ENCODE data around the gene RPLP2.

Gene RPLP2

DNA sequence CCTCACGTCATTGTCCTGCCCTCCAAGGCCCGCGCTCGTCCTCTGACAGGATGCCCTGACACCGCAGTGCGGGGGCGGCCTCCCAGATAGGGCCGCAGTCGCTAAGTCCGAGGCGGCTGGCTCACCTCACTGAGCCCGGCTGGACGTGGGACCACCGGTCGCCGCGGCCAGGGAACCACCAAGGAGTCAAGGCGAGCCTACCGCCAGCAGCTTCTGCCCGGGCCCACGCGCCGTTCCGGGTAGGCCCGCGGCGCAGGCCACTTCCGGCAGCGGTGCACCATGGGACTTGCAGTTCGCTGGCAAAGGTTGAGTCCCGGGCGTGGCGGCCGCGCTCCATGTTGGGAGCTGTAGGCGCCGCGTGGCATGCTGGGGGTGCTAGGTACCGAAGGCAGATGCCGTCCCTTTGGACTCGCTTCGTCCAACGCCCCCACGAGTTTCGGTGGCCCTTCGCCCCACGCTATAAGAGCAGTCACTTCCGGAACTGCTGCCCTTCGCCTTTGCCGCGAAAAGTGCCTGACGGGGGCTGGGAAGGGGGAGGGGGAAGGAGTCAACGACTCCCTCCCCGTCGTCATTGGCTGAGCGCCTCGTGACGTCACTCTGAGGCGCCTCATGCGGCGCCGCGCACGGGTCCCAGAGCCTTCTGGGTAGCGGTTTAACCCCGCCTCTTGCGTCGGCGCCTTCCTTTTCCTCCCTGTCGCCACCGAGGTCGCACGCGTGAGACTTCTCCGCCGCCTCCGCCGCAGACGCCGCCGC is at the start of gene RPLP2:
Gene RPLP2, plus strand, starts transcription at position 681 of the 753 bp plus-strand sequence. CDS start 268 bp downstream, outside the sequence.
- peak; percentile 86 for DNase-seq

DNA sequence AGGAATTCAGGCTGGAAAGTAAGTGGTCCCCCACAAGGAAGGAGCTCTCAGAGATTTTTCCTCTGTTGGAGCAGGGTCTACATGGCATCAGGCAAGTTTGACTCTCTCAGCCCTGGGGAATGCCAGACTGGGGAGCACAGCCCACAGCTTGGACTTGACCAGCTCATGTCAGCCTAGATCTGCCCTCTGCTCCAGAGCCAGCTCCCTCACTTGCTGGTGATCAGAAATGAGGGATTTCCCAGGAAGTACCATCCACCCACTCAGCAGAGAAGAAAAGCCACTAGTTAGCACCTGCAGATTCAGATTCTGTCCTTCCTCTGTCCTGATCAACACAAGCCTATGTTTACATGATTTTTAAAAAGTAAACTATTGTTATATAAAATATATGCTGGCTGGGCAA is 49.5 kb upstream of the RPLP2 start:
- DNase-seq: no peak

DNA sequence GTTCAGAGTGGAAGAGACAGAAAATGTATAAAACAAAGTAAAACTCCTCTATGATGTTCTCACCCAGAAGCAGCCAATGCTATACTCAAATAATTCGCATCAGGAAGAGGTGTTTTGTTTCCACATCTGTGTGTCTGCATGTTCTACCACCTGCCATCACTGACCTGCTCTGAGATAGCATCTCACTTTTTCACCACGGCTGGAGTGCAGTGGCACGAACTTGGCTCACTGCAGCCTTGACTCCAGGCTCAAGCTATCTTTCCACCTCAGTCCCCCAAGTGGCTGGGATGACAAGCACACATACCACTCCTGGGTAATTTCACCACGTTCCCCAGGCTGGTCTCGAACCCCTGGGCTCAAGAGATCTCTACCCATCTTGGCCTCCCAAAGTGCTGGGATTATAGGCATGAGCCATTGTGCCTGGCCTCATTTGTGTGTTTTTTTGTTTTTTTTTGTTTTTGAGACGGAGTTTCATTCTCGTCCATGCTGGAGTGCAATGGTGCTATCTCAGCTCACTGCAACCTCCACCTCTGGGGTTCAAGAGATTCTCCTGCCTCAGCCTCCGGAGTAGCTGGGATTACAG is 48.1 kb upstream of the RPLP2 start:
- no peak for DNase-seq

DNA sequence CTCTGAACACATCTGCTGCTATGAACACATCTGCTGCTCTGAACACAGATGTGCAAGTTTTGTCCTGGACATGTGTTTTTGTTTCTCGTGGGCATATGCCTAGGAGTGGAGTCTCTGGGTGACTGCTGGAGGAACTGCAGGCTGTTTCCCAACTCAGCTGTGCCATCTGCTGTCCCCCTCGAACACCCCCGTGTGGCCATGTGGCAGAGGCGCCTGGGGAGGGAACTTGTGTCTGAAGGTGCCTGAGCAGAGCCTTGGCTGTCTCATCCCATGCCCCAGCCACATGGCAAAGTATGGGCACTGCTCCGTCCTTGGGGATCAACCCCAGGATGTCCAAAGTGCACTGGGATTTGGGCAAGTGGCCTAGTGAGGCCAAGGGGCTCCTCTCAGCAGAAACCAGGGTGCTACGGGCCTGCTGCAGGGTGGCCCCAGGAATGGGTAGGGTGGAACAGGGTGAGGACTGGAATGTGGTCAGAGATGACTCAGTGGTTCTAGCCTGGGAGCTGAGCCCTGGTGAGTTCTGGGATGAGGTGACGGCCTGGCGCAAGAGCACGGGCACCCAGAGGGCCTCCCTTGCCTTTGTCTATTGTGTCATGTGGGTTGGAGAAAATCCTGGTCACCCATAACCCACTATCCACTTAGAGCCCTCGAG is 47.2 kb upstream of the RPLP2 start:
- peak; percentile 79 for DNase-seq

DNA sequence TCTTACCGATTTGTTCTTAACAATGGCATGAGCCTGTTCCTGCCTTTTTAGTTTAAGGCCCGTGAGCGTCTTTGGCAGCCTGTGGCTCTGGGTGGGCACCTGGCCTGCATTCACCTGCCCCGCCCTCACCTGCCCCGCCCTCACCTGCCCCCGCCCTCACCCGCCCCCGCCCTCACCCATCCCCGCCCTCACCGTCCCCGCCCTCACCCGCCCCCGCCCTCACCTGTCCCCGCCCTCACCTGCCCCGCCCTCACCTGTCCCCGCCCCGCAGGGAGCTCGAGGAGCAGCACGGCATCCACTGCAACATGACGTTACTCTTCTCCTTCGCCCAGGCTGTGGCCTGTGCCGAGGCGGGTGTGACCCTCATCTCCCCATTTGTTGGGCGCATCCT is 46.7 kb upstream of the RPLP2 start:
- no peak for DNase-seq

DNA sequence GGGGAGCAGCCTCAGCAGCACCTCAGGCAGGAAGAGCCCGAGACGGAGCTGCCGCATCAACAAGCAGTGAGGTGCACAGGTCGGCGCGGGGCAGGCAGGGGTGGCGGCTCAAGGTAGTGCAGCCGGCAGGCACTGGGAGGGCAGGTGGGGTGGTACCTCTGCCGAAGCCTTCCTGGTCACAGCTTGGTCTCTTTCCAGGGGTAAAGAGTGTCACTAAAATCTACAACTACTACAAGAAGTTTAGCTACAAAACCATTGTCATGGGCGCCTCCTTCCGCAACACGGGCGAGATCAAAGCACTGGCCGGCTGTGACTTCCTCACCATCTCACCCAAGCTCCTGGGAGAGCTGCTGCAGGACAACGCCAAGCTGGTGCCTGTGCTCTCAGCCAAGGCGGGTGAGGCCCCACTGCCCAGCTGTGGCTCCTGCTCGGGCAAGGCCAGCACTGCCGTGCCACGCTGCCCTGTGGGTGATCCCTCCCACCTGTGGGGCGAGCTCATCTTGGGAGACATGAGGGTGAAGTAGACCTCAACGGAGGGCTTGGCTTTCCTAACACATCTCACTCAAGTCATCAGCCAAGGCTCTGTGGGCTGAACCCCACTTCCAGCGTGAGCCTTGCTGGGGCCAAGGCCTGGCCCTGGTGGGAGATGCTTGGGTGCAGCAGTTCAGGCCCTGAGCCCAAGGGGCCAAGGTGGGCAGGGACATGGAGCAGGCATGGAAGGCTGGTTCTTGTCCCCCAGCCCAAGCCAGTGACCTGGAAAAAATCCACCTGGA is 46.0 kb upstream of the RPLP2 start:
- DNase-seq: no peak

DNA sequence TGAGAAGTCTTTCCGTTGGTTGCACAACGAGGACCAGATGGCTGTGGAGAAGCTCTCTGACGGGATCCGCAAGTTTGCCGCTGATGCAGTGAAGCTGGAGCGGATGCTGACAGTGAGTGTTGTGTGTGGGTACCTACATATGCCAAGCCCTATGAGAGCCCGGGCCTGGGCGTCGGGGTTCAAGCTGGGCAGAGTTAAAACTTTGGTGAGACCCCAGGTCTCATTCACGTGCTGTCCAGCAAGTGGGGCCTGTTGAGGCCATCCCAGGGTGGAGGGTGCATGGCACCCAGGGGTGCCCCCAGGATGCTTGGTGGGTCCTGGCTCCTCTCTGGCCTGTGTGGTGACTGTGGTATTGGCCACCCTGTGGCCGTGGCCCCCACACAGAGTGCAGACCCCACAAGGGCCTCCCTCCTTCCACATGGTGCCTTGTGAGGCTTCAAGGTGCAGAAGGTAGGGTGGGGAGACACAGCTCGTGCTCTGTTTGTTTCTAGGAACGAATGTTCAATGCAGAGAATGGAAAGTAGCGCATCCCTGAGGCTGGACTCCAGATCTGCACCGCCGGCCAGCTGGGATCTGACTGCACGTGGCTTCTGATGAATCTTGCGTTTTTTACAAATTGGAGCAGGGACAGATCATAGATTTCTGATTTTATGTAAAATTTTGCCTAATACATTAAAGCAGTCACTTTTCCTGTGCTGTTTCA is 45.3 kb upstream of the RPLP2 start:
- peak; percentile 28 for DNase-seq

DNA sequence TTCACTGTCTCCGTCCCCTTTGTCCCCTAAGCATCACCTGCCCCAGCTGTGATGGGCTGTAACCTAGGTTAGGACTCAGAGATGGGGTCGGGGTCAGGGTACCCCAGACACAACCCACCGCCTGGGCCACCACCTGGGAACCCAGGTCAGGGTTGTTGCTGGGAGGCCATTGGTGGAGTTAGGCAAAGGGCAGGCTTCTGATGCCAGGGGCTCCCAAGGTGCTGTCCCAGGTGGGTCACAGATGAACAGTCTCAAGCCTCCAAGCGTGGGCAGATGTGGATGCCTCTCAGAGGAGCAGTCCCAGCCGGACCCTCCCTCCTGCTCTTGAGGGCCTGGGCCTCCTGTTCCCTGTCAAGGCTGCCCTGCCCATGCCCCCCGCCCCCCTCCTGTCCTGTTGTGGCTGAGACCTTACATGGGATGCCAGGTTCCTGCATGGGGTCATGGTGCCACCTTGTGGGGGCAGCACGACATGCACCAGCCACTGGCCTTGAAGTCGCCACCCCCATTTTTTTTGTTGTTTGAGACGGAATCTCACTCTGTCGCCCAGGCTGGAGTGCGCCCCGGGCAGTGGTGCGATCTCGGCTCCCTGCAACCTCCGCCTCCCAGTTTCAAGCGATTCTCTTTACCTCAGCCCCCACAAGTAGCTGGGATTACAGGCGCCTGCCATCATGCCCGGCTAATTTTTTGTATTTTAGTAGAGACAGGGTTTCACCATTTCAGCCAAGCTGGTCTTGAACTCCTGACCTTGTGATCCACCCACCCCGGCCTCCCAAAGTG is 44.6 kb upstream of the RPLP2 start:
- DNase-seq: peak; percentile 29

DNA sequence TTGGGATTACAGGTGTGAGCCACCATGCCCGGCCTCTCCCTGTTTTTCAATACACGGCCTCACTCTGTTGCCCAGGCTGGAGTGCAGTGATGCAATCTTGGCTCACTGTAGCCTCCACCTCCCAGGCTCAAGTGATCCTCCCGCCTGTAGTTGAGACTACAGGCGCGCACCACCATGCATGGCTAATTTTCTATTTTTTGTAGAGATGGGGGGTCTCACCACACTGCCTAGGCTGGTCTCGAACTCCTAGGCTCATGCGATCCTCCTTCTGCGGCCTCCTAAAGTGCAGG is 44.0 kb upstream of the RPLP2 start:
- DNase-seq: no peak

DNA sequence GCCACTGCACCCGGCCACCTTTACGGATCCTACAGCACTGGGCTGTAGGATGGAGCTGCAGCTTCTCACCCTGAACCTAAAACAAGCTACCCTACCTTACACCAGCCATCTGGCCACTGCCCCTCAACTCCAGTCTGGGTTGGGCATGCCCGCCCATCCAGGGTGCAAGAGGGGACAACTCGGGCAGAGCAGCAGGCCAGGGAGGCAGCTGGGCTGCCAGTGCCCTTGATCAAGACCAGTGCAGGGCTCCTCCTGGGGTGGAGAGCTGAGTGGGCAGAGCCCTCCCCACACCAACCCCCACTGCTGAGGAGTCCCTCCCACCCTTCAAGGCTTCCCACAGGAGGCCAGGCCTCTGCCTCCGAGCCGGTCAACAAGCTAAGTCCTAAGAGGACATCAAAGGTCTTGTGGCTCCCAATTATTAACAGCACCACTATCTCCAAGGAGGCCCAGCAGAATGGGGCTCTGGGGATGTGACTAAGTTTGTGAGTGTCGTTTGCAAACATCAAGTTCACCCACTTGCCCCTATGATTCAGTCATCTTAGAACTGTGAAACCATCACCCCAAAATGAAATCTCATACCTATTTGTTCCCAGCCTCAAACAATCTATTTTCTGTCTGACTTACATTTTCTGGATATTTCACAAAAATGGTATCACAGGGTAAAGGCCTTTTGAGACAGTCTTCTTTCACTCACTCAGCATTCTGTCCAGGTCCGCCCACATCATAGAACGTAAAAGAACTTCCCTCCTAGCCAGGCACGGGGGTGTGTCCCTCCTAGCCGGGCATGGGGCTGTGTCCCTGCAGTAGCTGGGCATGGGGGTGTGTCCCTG is 43.4 kb upstream of the RPLP2 start:
- no peak for DNase-seq

DNA sequence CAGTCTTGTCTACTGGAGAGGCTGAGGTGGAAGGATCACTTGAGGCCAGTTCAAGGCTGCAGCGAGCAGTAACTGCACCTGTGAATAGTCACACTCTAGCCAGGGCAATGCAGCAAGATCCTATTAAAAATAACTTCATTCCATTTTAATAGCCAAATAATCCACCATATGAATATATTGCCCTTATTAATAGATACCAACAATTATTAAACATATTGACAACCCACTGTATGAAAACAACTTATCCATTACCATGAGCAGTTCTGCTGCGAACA is 42.9 kb upstream of the RPLP2 start:
- DNase-seq: no peak

DNA sequence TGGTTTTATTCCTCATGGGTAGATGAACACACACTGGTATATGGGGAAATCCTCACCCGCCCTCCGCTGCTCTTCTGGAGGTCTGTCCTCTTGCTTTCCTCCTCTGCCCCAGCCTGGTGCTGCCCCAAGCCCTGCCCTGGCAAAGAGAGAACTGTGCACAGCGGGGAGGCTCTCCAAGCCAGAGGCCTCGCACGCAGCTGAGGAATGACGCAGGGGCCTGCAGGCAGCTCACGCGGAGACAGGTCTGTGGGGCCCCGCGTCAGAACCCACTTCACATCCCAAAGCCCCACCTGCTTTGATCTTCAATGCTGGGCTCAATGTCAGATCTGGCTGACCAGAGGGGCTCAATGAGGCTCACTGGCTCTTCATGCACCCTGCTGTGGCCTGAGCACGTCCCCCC is 42.5 kb upstream of the RPLP2 start:
- DNase-seq: no peak

DNA sequence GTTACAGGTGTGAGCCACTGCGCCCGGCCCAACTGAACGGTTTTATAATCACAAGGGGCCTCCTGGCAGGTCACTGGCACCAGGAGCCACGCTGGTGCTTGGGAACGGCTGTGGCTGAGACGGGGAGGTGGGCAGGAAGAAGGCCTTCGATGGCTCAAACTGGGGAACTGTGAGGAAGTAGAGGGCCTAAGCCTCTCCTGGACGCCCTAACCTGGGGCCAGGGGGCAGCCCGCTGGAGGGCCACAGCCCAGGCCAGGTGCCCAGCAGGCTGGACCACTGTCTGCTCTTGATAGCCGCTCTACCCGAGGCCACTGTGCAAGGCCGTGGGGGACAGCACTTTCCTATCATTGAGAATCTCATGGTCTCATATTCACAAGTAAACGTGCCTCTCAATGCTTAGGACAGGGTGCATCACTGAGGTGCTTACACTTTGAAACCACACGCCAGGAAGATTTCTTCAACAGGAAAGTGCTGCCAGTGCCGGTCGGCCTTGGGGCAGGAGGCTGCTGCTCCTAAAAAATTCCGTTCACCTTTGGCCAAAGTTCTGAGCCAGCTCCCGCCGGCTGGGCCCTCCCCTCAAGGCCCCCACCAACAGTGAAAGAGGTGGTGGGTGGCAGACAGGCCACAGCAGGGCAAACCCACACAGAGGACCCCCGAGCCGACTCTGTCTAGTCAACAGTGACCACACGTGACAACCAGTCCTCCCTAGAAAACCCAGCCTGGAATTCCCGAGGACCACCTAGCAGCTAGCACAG is 39.7 kb upstream of the RPLP2 start:
- DNase-seq: no peak

DNA sequence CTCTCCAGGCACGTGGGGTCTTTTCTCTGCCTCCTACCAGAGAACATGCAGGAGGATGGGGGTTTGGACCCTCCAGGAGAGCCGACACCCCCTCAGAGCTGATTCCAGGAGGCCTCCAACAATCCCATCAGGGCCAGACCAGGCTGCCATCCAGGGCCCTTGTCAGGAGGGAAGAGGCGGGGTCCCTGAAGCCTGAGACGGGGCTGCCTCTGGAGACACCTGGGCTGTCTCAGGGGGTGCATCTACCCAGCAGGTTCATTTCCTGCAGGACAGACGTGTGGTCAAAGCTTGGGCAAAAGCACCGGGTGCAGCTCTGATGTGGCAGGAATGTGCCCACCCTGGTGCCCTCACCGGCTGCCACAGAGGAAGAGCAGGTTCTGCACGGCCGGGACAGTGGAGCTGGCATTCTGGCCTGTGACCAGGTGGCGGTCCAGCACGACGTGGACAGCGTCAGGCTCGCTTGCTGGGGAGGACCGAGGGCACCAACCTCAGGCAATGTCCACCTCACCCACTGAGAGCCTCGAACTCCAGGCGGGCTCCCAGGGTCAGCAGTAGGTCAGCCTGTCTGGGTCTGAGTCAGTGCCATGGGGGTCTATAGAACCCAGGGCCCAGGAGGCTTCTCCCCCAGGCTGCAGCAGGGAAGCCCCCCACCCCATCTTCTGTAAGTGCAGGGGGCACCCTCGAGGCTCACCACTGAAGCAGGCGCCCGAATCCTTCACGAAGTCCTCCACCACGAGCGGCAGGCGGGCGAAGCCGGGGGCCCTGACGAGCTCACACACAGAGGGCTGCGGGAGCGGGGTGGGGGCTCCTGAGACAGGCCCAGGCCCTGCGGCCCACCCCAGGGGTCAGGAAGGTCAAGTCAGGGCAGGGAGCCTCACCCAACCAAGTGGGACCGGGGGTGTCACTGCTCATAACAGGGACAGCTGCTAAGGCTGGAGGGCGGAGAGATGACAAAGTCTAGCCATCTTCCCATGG is 38.8 kb upstream of the RPLP2 start:
- DNase-seq: no peak

DNA sequence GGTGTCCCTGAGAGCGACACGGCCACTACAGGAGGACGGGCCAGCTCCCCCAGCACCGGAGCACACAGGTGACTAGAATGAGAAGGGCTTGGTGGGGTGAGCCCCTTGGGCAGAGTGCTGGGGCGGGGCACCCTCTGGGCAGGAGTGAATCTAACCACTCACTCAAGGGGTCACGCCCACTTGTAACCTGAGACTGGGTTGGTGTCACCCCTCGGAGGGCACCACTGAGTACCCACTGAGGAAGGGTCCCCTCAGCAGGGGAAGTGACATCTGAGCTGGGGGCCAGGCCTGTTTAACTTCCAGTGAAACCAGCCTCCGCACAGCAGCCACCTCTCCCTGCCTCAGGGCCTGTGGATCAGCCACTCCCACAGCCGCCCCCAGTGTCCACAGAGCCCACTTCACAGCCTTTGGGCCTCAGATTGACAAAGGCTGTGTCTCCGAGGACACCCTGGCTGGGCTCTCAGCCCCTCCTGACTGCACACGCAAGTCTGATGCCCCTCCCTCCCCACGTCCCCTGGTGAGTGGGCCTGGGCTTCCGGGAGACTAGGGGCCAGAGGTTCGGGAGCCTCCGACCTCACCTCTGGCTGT is 38.1 kb upstream of the RPLP2 start:
- DNase-seq: no peak

DNA sequence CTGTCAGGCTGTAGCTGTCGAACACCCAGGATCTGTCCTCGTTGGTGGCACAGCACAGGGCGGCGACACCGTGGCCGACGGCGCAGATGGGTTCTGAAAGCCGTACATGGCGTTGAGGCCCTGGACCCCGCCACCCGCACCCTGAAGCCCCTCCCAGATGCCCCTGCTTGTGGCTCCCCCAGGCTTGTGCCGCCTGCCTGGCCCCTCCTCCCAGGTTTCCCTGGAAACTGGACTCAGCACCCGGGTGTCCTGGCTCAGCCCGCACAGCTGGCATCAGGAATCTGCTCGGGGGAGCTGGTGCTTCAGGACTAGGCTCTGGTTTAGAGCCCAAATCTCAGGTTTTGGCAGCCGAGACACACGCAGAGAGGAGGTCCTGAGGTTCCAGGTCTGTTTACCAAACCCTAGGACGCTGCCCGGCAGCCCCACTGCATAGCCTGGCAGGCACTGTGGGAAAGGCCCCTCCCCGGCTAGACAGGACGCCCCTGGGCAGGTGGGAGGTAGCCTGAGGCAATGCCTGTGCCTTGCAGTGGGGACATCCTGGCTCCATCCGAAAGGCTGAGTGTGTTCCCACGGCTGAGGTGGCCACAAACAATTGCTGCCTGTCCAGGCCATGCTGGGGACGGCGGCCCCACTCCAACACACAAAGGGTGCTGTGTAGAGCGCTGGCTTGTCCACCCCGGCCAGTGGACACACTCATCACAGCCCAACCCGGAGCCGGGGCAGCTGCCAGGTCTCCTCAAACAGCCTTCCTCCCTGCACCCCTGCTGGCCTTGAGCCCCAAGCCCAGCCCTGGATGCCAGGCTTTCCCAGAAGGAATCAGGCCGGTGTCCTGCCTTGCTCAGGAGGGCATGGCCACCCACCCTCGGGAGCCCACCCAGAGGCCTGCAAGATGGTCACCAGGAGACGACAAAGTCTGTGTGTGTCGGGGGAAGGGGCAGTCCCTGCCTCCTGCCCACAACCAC is 37.1 kb upstream of the RPLP2 start:
- no peak for DNase-seq

DNA sequence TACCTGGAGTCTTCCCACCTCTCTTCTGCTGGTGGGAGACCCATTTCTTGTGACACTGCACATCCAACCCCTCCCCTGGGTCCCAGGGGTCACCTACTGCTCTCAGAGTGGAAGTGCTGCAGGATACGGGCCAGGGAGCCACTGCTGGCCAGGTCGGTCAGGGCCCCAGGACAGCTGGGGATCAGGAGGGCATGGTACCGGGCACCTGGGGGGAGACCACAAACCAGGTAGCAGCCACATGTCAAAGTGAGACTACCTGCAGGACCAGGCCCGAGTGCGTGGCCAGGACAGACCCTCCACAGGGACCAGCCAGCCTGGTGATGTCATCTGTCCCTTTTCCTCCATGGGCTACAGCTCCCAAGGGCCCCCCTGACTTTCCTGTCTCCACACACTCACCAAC is 36.3 kb upstream of the RPLP2 start:
- DNase-seq: no peak

DNA sequence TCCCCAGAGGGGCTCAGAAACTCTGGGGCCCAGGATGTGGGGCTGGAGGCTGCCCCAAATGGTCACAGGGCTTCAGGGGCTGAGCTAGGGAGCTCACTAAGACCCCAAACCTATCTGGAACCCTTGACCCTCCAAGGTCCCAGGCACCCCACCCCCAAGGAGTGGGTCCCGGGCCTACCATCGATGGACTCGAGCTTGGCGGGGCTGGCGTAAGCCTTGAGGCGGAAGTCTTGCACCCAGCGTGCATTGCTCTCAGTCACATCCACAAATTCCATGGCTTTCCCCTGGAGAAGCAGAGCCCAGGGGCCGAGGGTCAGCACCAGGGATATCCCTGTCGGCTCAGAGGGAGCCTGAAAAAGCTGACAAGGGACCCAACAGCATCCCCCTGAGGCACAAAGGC is 35.9 kb upstream of the RPLP2 start:
- no peak for DNase-seq

Measured in NCI-H1694 (cell line).